Measurements from ENCODE around the gene ST7L. TPM values are rescaled to one million over a fixed set of nuclear protein-coding genes. Genes with fewer than 3 reads are reported as not detected.

The ST7L gene
- total and polyA plus RNA-seq, 9 of the 15 experiments (the other 6 are each of a cell fraction or from before 2014, with no cell fraction given) = 9.0 to 32.5 (median 26.6) TPM

DNA sequence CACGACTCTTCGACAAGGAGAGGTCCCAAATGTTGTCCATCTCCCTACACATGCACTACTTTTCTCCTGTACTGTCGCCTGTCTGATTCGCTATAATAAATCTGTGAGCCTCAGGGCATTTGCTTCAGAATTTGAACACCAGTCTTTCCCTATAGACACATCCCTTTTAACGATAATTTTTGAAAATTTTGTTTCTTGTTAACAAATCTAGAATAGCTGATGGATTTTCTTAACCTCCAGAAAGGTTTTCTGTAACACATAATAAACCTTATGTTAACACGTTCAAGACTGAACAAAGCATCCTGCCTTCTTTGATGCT lies 1.4 kb upstream of the ST7L start:
- DNase-seq (ENCODE audit: extremely low read depth in 1 of 4, low spot score in 3 of 4) = no peak
- ATAC-seq = no peak
- ChIA-PET POLR2A (no interaction called here), CTCF (ENCODE audit: low intra/inter-chr PET ratio) (no interaction called here)
- TSS peak; percentile 53 for BruUV-seq (replicated peaks)
- in situ Hi-C loops (cut with MboI) = loop anchor here (10.0 kb wide), 1 partner anchor 184 kb away; no protein-coding TSS in a partner anchor
- Histone ChIP-seq H3K9me1 (ENCODE audit: control insufficient read depth, insufficient read depth, low read length) (peaks cover 4% of the 10 kb centered on the region), H3K36me3 (ENCODE audit: control insufficient read depth, insufficient read depth, low read length) (peaks cover 35% of the 10 kb centered on the region), H3K27ac (ENCODE audit: extremely low read depth, low read depth, low read length) (peak overlapping the region; percentile 99), H3K27me3 (ENCODE audit: control insufficient read depth in 2 of 2, insufficient read depth in 2 of 2, low read length in 2 of 2) (no peaks in the 10 kb centered on the region), H3K9me3 (replicated peaks; ENCODE audit: control insufficient read depth, insufficient read depth, low read depth, low read length) (no peaks in the 10 kb centered on the region), H3K4me1 (replicated peaks in 1 of 2; ENCODE audit: control insufficient read depth in 2 of 2, insufficient read depth in 2 of 2, low read length in 2 of 2) (peaks cover 12 to 16% of the 10 kb centered on the region in 2 experiments), H3K9ac (ENCODE audit: insufficient read depth in 1 of 2, low read depth in 2 of 2, low read length in 2 of 2) (peak overlapping the region; percentile 94 to 99), H3K4me2 (ENCODE audit: insufficient read depth, low read length) (peak overlapping the region; percentile 97), H3K4me3 (peak overlapping the region; percentile 79), H2AFZ (ENCODE audit: low read depth, low read length) (no peak overlapping the region), H3K79me2 (ENCODE audit: control insufficient read depth, insufficient read depth, low read length) (peaks cover 85% of the 10 kb centered on the region), H4K20me1 (replicated peaks; ENCODE audit: control insufficient read depth, insufficient read depth, low read length) (peaks cover 17% of the 10 kb centered on the region)
- intact Hi-C loops (cut with micrococcal nuclease) = loop anchor here (1.0 to 10.0 kb wide), 2 partner anchors 53 to 184 kb away; no protein-coding TSS in a partner anchor
- 0% methylated on average over 6 of the region's 6 CpGs for WGBS (ENCODE audit: insufficient coverage, low coverage, missing lambda C conversion rate)
- no peak for FAIRE-seq
- TF ChIP-seq KAT2B (IDR thresholded peaks at IDR 0.05; ENCODE audit: low read depth, low read length) (no peak), DNMT1 (IDR thresholded peaks at IDR 0.05) (no peak), JUN (IDR thresholded peaks at IDR 0.05; ENCODE audit: borderline replicate concordance, low read depth, low read length) (no peak), JUN (CRISPR knock-in tag; IDR thresholded peaks at IDR 0.05; ENCODE audit: borderline replicate concordance) (no peak), SIN3A (IDR thresholded peaks at IDR 0.05; ENCODE audit: borderline replicate concordance in 2 of 2, control insufficient read depth in 1 of 2, low read depth in 2 of 2, low read length in 2 of 2) (peak in 1 of 2 experiments; percentile 82; a peak in 1 of 4 replicates), SMC3 (conservative IDR thresholded peaks at IDR 0.05; ENCODE audit: insufficient read depth, low read depth, low read length) (0 out of 2 replicates have a peak, but pooled peaks have one; percentile 0), PCBP2 (IDR thresholded peaks at IDR 0.05; ENCODE audit: low read depth, low read length, poor library complexity, severe bottlenecking) (no peak), KDM1A (IDR thresholded peaks at IDR 0.05) (0 out of 4 replicates have a peak, but pooled peaks have one; percentile 7 to 14), FOS (IDR thresholded peaks at IDR 0.05; ENCODE audit: extremely low read depth, insufficient read length) (no peak), TGIF2 (CRISPR knock-in tag; IDR thresholded peaks at IDR 0.05) (no peak), POLR2AphosphoS5 (IDR thresholded peaks at IDR 0.05; ENCODE audit: control insufficient read depth, insufficient read depth, low read depth, low read length) (peak; percentile 44; the same call in 1 of the 2 replicates), CREM (IDR thresholded peaks at IDR 0.05; ENCODE audit: low read depth) (peak; percentile 60; the same call in 1 of the 2 replicates), TBL1XR1 (IDR thresholded peaks at IDR 0.05; ENCODE audit: low read length in 2 of 2) (0 out of 4 replicates have a peak, but pooled peaks of 1 of the 2 experiments have one; percentile 1), HDAC3 (IDR thresholded peaks at IDR 0.05; ENCODE audit: borderline replicate concordance, partially characterized antibody) (no peak), HNRNPK (IDR thresholded peaks at IDR 0.05; ENCODE audit: low read depth, low read length, poor library complexity, severe bottlenecking) (no peak), MCM3 (IDR thresholded peaks at IDR 0.05) (no peak), HMGN3 (IDR thresholded peaks at IDR 0.05; ENCODE audit: borderline replicate concordance, extremely low read depth, insufficient read length, low read depth, low read length) (no peak)
- TF ChIP-seq, protein P1, sequence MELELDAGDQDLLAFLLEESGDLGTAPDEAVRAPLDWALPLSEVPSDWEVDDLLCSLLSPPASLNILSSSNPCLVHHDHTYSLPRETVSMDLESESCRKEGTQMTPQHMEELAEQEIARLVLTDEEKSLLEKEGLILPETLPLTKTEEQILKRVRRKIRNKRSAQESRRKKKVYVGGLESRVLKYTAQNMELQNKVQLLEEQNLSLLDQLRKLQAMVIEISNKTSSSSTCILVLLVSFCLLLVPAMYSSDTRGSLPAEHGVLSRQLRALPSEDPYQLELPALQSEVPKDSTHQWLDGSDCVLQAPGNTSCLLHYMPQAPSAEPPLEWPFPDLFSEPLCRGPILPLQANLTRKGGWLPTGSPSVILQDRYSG (tag; conservative IDR thresholded peaks at IDR 0.05; ENCODE audit: low read depth) = no peak
- TF ChIP-seq, protein P2, sequence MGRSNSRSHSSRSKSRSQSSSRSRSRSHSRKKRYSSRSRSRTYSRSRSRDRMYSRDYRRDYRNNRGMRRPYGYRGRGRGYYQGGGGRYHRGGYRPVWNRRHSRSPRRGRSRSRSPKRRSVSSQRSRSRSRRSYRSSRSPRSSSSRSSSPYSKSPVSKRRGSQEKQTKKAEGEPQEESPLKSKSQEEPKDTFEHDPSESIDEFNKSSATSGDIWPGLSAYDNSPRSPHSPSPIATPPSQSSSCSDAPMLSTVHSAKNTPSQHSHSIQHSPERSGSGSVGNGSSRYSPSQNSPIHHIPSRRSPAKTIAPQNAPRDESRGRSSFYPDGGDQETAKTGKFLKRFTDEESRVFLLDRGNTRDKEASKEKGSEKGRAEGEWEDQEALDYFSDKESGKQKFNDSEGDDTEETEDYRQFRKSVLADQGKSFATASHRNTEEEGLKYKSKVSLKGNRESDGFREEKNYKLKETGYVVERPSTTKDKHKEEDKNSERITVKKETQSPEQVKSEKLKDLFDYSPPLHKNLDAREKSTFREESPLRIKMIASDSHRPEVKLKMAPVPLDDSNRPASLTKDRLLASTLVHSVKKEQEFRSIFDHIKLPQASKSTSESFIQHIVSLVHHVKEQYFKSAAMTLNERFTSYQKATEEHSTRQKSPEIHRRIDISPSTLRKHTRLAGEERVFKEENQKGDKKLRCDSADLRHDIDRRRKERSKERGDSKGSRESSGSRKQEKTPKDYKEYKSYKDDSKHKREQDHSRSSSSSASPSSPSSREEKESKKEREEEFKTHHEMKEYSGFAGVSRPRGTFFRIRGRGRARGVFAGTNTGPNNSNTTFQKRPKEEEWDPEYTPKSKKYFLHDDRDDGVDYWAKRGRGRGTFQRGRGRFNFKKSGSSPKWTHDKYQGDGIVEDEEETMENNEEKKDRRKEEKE (IDR thresholded peaks at IDR 0.05; ENCODE audit: borderline replicate concordance in 1 of 2, control insufficient read depth in 1 of 2, low read depth in 2 of 2, low read length in 1 of 2) = no peak

Measured in K562 (cell line).